BJ (cell line): Measurements from ENCODE around the gene NR2C1. TPM values are rescaled to one million over a fixed set of nuclear protein-coding genes. Genes with fewer than 3 reads are reported as not detected.

Experiments used
- CTCF ChIA-PET: fragments of 350-600 bp; formaldehyde crosslinking; extraction: SDS; loops from one replicate; lab custom pipeline; 2021; ENCODE audit warnings: antibody characterized with exemption, inconsistent platforms; lab: Yijun Ruan, JAX
- POLR2A ChIA-PET: fragments of 300-600 bp; sonication (Branson Sonifier 250); formaldehyde crosslinking; extraction: SDS; loops from one replicate; lab custom pipeline; 2021; ENCODE audit warnings: antibody characterized with exemption; lab: Charles Lee
- DNase-seq: peaks from one replicate; pipeline ENCODE4 v3.0.0-alpha.2; 2011; ENCODE audit warnings: low read depth
- H3K27me3 ChIP-seq: 2 replicates; pipeline ENCODE4 v1.6.0; 2011; ENCODE audit warnings: low read length; ENCODE audit not compliant: control insufficient read depth, insufficient read depth
- H3K36me3 ChIP-seq: 2 replicates; pipeline ENCODE4 v1.5.1; 2011; ENCODE audit warnings: low read length; ENCODE audit not compliant: control insufficient read depth, insufficient read depth
- H3K4me3 ChIP-seq: 2 replicates; pipeline ENCODE4 v1.5.1; 2011; ENCODE audit warnings: low read depth, mild to moderate bottlenecking, control low read depth, low read length
- polyA plus RNA-seq: library from polyadenylated mRNA; depleted of rRNA; stranded (reverse); fragments of >200 nt; gene quantifications from 2 replicates; pipeline ENCODE4 v1.2.3, GENCODE V29; 2011
- TF ChIP-seq, protein P1 (sequence below): IDR thresholded peaks from 2 replicates; pipeline ENCODE4 v1.5.1; 2011; ENCODE audit warnings: low read depth, mild to moderate bottlenecking, control low read depth, inconsistent platforms, low read length, moderate library complexity; ENCODE audit not compliant: insufficient read depth

The NR2C1 gene
- polyA plus RNA-seq, 1 experiment, result 12.1 TPM

- TF ChIP-seq, protein P1, sequence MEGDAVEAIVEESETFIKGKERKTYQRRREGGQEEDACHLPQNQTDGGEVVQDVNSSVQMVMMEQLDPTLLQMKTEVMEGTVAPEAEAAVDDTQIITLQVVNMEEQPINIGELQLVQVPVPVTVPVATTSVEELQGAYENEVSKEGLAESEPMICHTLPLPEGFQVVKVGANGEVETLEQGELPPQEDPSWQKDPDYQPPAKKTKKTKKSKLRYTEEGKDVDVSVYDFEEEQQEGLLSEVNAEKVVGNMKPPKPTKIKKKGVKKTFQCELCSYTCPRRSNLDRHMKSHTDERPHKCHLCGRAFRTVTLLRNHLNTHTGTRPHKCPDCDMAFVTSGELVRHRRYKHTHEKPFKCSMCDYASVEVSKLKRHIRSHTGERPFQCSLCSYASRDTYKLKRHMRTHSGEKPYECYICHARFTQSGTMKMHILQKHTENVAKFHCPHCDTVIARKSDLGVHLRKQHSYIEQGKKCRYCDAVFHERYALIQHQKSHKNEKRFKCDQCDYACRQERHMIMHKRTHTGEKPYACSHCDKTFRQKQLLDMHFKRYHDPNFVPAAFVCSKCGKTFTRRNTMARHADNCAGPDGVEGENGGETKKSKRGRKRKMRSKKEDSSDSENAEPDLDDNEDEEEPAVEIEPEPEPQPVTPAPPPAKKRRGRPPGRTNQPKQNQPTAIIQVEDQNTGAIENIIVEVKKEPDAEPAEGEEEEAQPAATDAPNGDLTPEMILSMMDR, result no peak
- Histone ChIP-seq H3K36me3 (no peaks in the 10 kb centered on the region), H3K27me3 (no peaks in the 10 kb centered on the region), H3K4me3 (no peak overlapping the region)
- POLR2A ChIA-PET, result no interaction called here
- CTCF ChIA-PET, result no interaction called here
- no peak for DNase-seq
These were observed 50.9 kb downstream of the NR2C1 start for GRCh38 chr12:95022477-95022876.

- POLR2A ChIA-PET, result no interaction called here
- CTCF ChIA-PET, result no interaction called here
- DNase-seq, result no peak
These were observed 55.9 kb downstream of the NR2C1 start for GRCh38 chr12:95017482-95017881.

GRCh38 chr12:95016120-95016519 is 57.3 kb downstream of the NR2C1 start:
- ChIA-PET CTCF (no interaction called here), POLR2A (no interaction called here)
- H3K4me3 ChIP-seq, result no peak overlapping the region
- no peaks in the 10 kb centered on the region for H3K36me3 ChIP-seq
- TF ChIP-seq, protein P1, result no peak
- H3K27me3 ChIP-seq, result no peaks in the 10 kb centered on the region
- no peak for DNase-seq

More at GRCh38 chr12:95017482-95017881, 55.9 kb downstream of the NR2C1 start:
- no peak overlapping the region for H3K4me3 ChIP-seq
- TF ChIP-seq, protein P1, result no peak
- H3K36me3 ChIP-seq, result no peaks in the 10 kb centered on the region
- H3K27me3 ChIP-seq, result no peaks in the 10 kb centered on the region

GRCh38 chr12:95014554-95014953 is 58.9 kb downstream of the NR2C1 start:
- no peak for DNase-seq
- Histone ChIP-seq H3K4me3 (no peak overlapping the region), H3K36me3 (no peaks in the 10 kb centered on the region), H3K27me3 (no peaks in the 10 kb centered on the region)
- POLR2A ChIA-PET, result no interaction called here
- TF ChIP-seq, protein P1, result no peak
- CTCF ChIA-PET, result interaction anchor here (1.7 kb wide), 1 partner anchor 9 kb away, joined by 6 read pairs; no protein-coding TSS in a partner anchor

- no peaks in the 10 kb centered on the region for H3K36me3 ChIP-seq
- no peak overlapping the region for H3K4me3 ChIP-seq
- DNase-seq, result no peak
- ChIA-PET CTCF (interaction anchor here (1.3 kb wide), 1 partner anchor 12 kb away, joined by 3 read pairs; no protein-coding TSS in a partner anchor), POLR2A (no interaction called here)
- TF ChIP-seq, protein P1, result no peak
- no peaks in the 10 kb centered on the region for H3K27me3 ChIP-seq
These were observed 67.2 kb downstream of the NR2C1 start for GRCh38 chr12:95006206-95006605.
